K562 (cell line): ENCODE data around the gene CSTA. TPM values are rescaled to one million over a fixed set of nuclear protein-coding genes. Genes with fewer than 3 reads are reported as not detected.

Source experiments
- ATAC-seq: fragments of 200-7000 bp; cut with Tn5 transposase; 3 replicates; pipeline ENCODE4 v1.9.1; 2020; ENCODE audit warnings: moderate library complexity
- BruUV-seq: library from RNA; stranded (reverse); fragments of 400-500 nt; replicated peaks from 2 replicates; lab custom pipeline; 2021; lab: Mats Ljungman, UMichigan
- CTCF ChIA-PET: fragments of 300-600 bp; formaldehyde crosslinking; extraction: SDS; loops from one replicate; lab custom pipeline; 2021; ENCODE audit warnings: low intra/inter-chr PET ratio; lab: Yijun Ruan, JAX
- POLR2A ChIA-PET: fragments of 300-600, 350-650 bp; sonication (Branson Sonifier 250); formaldehyde crosslinking; extraction: SDS; loops from one replicate; lab custom pipeline; 2021; ENCODE audit warnings: antibody characterized with exemption, inconsistent platforms; lab: Yijun Ruan, JAX
- DNase-seq, 4 experiments: peaks; one replicate each; pipeline versions ENCODE4 v3.0.0 to v3.0.0-alpha.2; 2011 to 2018; ENCODE audit warnings: low spot score in 3 of 4, mixed read lengths in 3 of 4; ENCODE audit errors: extremely low read depth in 1 of 4
- FAIRE-seq: peaks from 2 replicates; lab custom pipeline; 2011; peaks lifted over from hg19 to GRCh38; lab: Jason Lieb, UNC
- H2AFZ ChIP-seq: 2 replicates; pipeline ENCODE4 v1.6.0; 2011; ENCODE audit warnings: low read depth, low read length, control low read depth, inconsistent platforms
- H3K27ac ChIP-seq: fragments of 200-600 bp; 3 replicates; pipeline ENCODE4 v1.8.0; 2011; ENCODE audit warnings: low read depth, mild to moderate bottlenecking, control low read depth, inconsistent platforms, low read length, moderate library complexity, mixed read lengths; ENCODE audit errors: extremely low read depth
- H3K27me3 ChIP-seq, 2 experiments: fragments of 300-600 bp in 1 of 2; 2 replicates in 1 of 2; 3 replicates in 1 of 2; pipeline versions ENCODE4 v1.6.0 to v1.8.0; 2011; ENCODE audit warnings: inconsistent platforms in 2 of 2, low read length in 2 of 2, mild to moderate bottlenecking in 1 of 2, mixed read lengths in 1 of 2, moderate library complexity in 1 of 2; ENCODE audit not compliant: control insufficient read depth in 2 of 2, insufficient read depth in 2 of 2
- H3K36me3 ChIP-seq: fragments of 300-600 bp; 3 replicates; pipeline ENCODE4 v1.8.0; 2011; ENCODE audit warnings: mild to moderate bottlenecking, low read length, inconsistent platforms; ENCODE audit not compliant: control insufficient read depth, insufficient read depth
- H3K4me1 ChIP-seq, 2 experiments: fragments of 200-600 bp in 1 of 2; replicated peaks in 1 of 2; 2 replicates in 1 of 2; 3 replicates in 1 of 2; pipeline versions ENCODE4 v1.5.1 to v1.8.0; 2011; ENCODE audit warnings: inconsistent platforms in 2 of 2, low read length in 2 of 2, mild to moderate bottlenecking in 1 of 2, mixed read lengths in 1 of 2, moderate library complexity in 1 of 2; ENCODE audit not compliant: control insufficient read depth in 2 of 2, insufficient read depth in 2 of 2
- H3K4me2 ChIP-seq: 2 replicates; pipeline ENCODE4 v1.6.1; 2011; ENCODE audit warnings: low read length, control low read depth, inconsistent platforms, mixed read lengths; ENCODE audit not compliant: insufficient read depth
- H3K4me3 ChIP-seq: fragments of 200-600 bp; sonication (generic), shearing (Covaris generic); 2 replicates; pipeline ENCODE4 v1.5.1; 2016; ENCODE audit warnings: control low read depth, inconsistent platforms
- H3K79me2 ChIP-seq: fragments of 200-600 bp; 3 replicates; pipeline ENCODE4 v1.8.0; 2011; ENCODE audit warnings: low read length, inconsistent platforms; ENCODE audit not compliant: control insufficient read depth, insufficient read depth
- H3K9ac ChIP-seq, 2 experiments: 2 replicates each; pipeline versions ENCODE4 v1.6.0 to v1.6.1; 2011; ENCODE audit warnings: low read depth in 2 of 2, low read length in 2 of 2, control low read depth in 1 of 2, inconsistent platforms in 1 of 2, mild to moderate bottlenecking in 1 of 2, mixed read lengths in 1 of 2; ENCODE audit not compliant: insufficient read depth in 1 of 2
- H3K9me1 ChIP-seq: one replicate; pipeline ENCODE4 v1.6.0; 2011; ENCODE audit warnings: inconsistent platforms, mild to moderate bottlenecking, low read length, moderate library complexity; ENCODE audit not compliant: control insufficient read depth, insufficient read depth
- H3K9me3 ChIP-seq: replicated peaks from 2 replicates; pipeline ENCODE4 v1.5.1; 2011; ENCODE audit warnings: low read depth, low read length, inconsistent platforms; ENCODE audit not compliant: control insufficient read depth, insufficient read depth
- H4K20me1 ChIP-seq: replicated peaks from 2 replicates; pipeline ENCODE4 v1.6.1; 2011; ENCODE audit warnings: low read length, inconsistent platforms, mixed read lengths; ENCODE audit not compliant: control insufficient read depth, insufficient read depth
- CC2D1A ChIP-seq: fragments of 450-650 bp; IDR thresholded peaks from 2 replicates; pipeline ENCODE4 v1.6.1; 2017; ENCODE audit warnings: mild to moderate bottlenecking
- FOXK2 ChIP-seq, 2 experiments: fragments of 450-650 bp; IDR thresholded peaks in 1 of 2; conservative IDR thresholded peaks in 1 of 2; 2 replicates each; pipeline ENCODE4 v1.6.1; 2016; ENCODE audit warnings: low read depth in 2 of 2, mild to moderate bottlenecking in 1 of 2
- GTF2E2 ChIP-seq: fragments of 200-800 bp; sonication (Bioruptor generic); IDR thresholded peaks from 2 replicates; pipeline ENCODE4 v1.6.1; 2016; ENCODE audit warnings: missing genetic modification characterization, missing compliant biosample characterization
- NFE2L1 ChIP-seq: fragments of 450-650 bp; IDR thresholded peaks from 2 replicates; pipeline ENCODE4 v1.6.1; 2016; ENCODE audit warnings: missing genetic modification characterization, low read depth, mild to moderate bottlenecking, missing compliant biosample characterization, moderate library complexity, borderline replicate concordance
- SRSF1 ChIP-seq: fragments of 200-400 bp; formaldehyde crosslinking; IDR thresholded peaks from 2 replicates; pipeline ENCODE4 v1.6.1; 2017; ENCODE audit warnings: mild to moderate bottlenecking, low read depth, low read length, moderate library complexity
- TSHZ1 ChIP-seq: fragments of 250-450 bp; sonication (Bioruptor Pico); IDR thresholded peaks from 2 replicates; pipeline ENCODE4 v1.4.0; 2020; ENCODE audit warnings: mild to moderate bottlenecking, moderate library complexity
- ZNF140 ChIP-seq: fragments of 250-450 bp; sonication (Bioruptor Pico); IDR thresholded peaks from 2 replicates; pipeline ENCODE4 v1.8.0; 2021; ENCODE audit warnings: moderate library complexity, mild to moderate bottlenecking, inconsistent platforms
- ZNF184 ChIP-seq: sonication (generic); formaldehyde crosslinking; IDR thresholded peaks from 2 replicates; pipeline ENCODE4 v1.5.0; 2020; ENCODE audit warnings: missing genetic modification reagents
- WGBS: fragments of 100-300 bp; shearing (Covaris generic); methylation state at CpG from one replicate; pipeline ENCODE4 v1.1.6; 2016; ENCODE audit warnings: low coverage, mixed read lengths; ENCODE audit not compliant: insufficient coverage; ENCODE audit errors: missing lambda C conversion rate; 5-methylcytosine and 5-hydroxymethylcytosine counted together
- in situ Hi-C: fragments of 300-500 bp; cut with MboI; formaldehyde crosslinking; loops from 4 replicates; pipeline ENCODE4 v1.15.0; 2018; ENCODE audit warnings: inconsistent platforms, mixed read lengths
- intact Hi-C: fragments of 100-400 bp; cut with micrococcal nuclease; formaldehyde crosslinking; loops from 2 replicates; pipeline ENCODE4 v1.14.2; 2022
- polyA plus RNA-seq, 8 experiments: library from polyadenylated mRNA; depleted of rRNA in 4 of 8; stranded (reverse) in 5 of 8; unstranded in 3 of 8; fragments of >200 nt; fragmentation: Nextera tagmentation in 2 of 8; fragmentation: Illumina TruSeq in 1 of 8; extraction: Ambion mirVana in 2 of 8; extraction: Trizol in 1 of 8; gene quantifications; 2 replicates each; pipeline versions ENCODE4 v1.2.1 to v1.2.3, GENCODE V29; 2011 to 2014; ENCODE audit warnings: inconsistent platforms in 1 of 8, missing spikeins in 1 of 8
- total RNA-seq, 7 experiments: library from RNA; depleted of rRNA in 6 of 7; stranded (reverse); fragments of >200 nt in 6 of 7; fragmentation: Illumina TruSeq in 2 of 7; extraction: Trizol in 2 of 7; gene quantifications; 2 replicates each; pipeline versions ENCODE4 v1.2.1 to v1.2.3, GENCODE V29; 2011 to 2021; ENCODE audit warnings: low replicate concordance in 1 of 7
- TF ChIP-seq, protein P1 (sequence below): fragments of 450-650 bp; IDR thresholded peaks from 2 replicates; pipeline ENCODE4 v1.6.1; 2016; ENCODE audit warnings: borderline replicate concordance
- TF ChIP-seq, protein P2 (sequence below), 2 experiments: fragments of 450-650 bp in 1 of 2; sonication (generic) in 1 of 2; formaldehyde crosslinking in 1 of 2; IDR thresholded peaks in 1 of 2; conservative IDR thresholded peaks in 1 of 2; 2 replicates each; pipeline versions ENCODE4 v1.6.1 to v1.8.1; 2016 to 2023; ENCODE audit warnings: mild to moderate bottlenecking in 2 of 2, moderate library complexity in 2 of 2, inconsistent platforms in 1 of 2, missing genetic modification reagents in 1 of 2

CSTA gene
- total and polyA plus RNA-seq, 9 of the 15 experiments (the other 6 are each of a cell fraction or from before 2014, with no cell fraction given), result 0.11 to 3.1 (median 1.1) TPM

DNA sequence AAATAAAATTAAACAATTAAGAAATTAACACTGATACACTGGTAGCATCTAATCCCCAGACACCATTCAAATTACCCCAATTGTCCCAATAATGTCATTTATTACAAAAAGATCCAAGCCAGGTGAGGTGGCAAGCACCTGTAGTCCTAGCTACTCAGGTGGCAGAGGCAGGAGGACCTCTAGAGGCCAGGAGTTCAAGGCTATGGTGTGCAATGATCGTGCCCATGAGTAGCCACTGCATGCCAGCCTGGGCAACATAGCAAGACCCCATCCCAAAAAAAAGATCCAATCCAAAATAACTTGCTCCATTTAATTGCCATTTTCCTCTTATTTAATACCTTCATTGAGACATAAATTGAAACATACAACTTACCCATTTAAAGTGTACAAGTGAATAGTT is 17.8 kb downstream of the CSTA start (continued):
- TF ChIP-seq, protein P1, sequence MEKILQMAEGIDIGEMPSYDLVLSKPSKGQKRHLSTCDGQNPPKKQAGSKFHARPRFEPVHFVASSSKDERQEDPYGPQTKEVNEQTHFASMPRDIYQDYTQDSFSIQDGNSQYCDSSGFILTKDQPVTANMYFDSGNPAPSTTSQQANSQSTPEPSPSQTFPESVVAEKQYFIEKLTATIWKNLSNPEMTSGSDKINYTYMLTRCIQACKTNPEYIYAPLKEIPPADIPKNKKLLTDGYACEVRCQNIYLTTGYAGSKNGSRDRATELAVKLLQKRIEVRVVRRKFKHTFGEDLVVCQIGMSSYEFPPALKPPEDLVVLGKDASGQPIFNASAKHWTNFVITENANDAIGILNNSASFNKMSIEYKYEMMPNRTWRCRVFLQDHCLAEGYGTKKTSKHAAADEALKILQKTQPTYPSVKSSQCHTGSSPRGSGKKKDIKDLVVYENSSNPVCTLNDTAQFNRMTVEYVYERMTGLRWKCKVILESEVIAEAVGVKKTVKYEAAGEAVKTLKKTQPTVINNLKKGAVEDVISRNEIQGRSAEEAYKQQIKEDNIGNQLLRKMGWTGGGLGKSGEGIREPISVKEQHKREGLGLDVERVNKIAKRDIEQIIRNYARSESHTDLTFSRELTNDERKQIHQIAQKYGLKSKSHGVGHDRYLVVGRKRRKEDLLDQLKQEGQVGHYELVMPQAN, result no peak
- no peak for TF ChIP-seq CC2D1A

GRCh38 chr3:122343654-122344053 is 18.6 kb downstream of the CSTA start:
- in situ Hi-C loops, result no loop called here
- Histone ChIP-seq H3K9me3 (no peaks in the 10 kb centered on the region), H3K4me2 (no peak overlapping the region), H3K9me1 (no peaks in the 10 kb centered on the region), H3K4me3 (no peak overlapping the region), H4K20me1 (no peaks in the 10 kb centered on the region), H2AFZ (no peak overlapping the region), H3K27me3 (no peaks in the 10 kb centered on the region), H3K4me1 (no peaks in the 10 kb centered on the region), H3K27ac (no peak overlapping the region), H3K36me3 (no peaks in the 10 kb centered on the region), H3K79me2 (no peaks in the 10 kb centered on the region), H3K9ac (no peak overlapping the region)
- FAIRE-seq (no peak), ATAC-seq (no peak), DNase-seq (no peak)
- 0% methylated on average over 2 of the region's 2 CpGs for WGBS
- BruUV-seq, result no TSS peak
- intact Hi-C loops, result no loop called here
- POLR2A ChIA-PET, result no interaction called here
- CTCF ChIA-PET, result no interaction called here
- no peak for TF ChIP-seq ZNF140 (CRISPR knock-in tag)
- TF ChIP-seq, protein P2, sequence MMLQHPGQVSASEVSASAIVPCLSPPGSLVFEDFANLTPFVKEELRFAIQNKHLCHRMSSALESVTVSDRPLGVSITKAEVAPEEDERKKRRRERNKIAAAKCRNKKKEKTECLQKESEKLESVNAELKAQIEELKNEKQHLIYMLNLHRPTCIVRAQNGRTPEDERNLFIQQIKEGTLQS (IDR thresholded peaks at IDR 0.05), result no peak
- TF ChIP-seq, protein P2 (CRISPR knock-in tag; conservative IDR thresholded peaks at IDR 0.05), result no peak
- TF ChIP-seq ZNF184 (CRISPR knock-in tag), result no peak
- TF ChIP-seq GTF2E2 (tag), result no peak
- no peak for TF ChIP-seq FOXK2 (conservative IDR thresholded peaks at IDR 0.05 in 1 of 2, IDR thresholded peaks at IDR 0.05 in 1 of 2; ENCODE audit: low read depth in 2 of 2)
- TF ChIP-seq NFE2L1 (tag), result no peak
- TF ChIP-seq TSHZ1 (CRISPR knock-in tag), result no peak
- no peak for TF ChIP-seq SRSF1
